ELR (cell line): ENCODE measurements around the gene ANO1.

Experiments used
- DNase-seq: peaks from one replicate; pipeline ENCODE4 v3.0.0-alpha.2; 2015; ENCODE audit warnings: low read depth

ANO1 gene

GRCh38 chr11:70164705-70165104, 86.6 kb downstream of the ANO1 start:
- DNase-seq = no peak

- no peak for DNase-seq
Measured at GRCh38 chr11:70167120-70167519, 89.0 kb downstream of the ANO1 start.

- DNase-seq = no peak
Measured at GRCh38 chr11:70167723-70168404, 89.7 kb downstream of the ANO1 start.

GRCh38 chr11:70168405-70168754, 90.3 kb downstream of the ANO1 start:
- DNase-seq = no peak

- no peak for DNase-seq
Measured at GRCh38 chr11:70169127-70169526, 91.0 kb downstream of the ANO1 start.

GRCh38 chr11:70169632-70170031, 91.5 kb downstream of the ANO1 start:
- no peak for DNase-seq

GRCh38 chr11:70170596-70171210, 92.6 kb downstream of the ANO1 start:
- DNase-seq = no peak

- DNase-seq = peak; percentile 12
Measured at GRCh38 chr11:70173018-70173417, 94.9 kb downstream of the ANO1 start.

GRCh38 chr11:70174547-70175235, 96.6 kb downstream of the ANO1 start:
- DNase-seq = no peak

- no peak for DNase-seq
Measured at GRCh38 chr11:70175236-70175698, 97.2 kb downstream of the ANO1 start.

GRCh38 chr11:70176940-70177689, 99.0 kb downstream of the ANO1 start:
- peak; percentile 27 for DNase-seq

- DNase-seq = no peak
Measured at GRCh38 chr11:70180906-70181305, 102.8 kb downstream of the ANO1 start.

GRCh38 chr11:70182266-70182665, 104.1 kb downstream of the ANO1 start:
- DNase-seq = no peak

GRCh38 chr11:70183032-70183431, 104.9 kb downstream of the ANO1 start:
- DNase-seq = no peak

GRCh38 chr11:70183483-70184176, 105.5 kb downstream of the ANO1 start:
- DNase-seq = no peak

GRCh38 chr11:70184396-70184795, 106.3 kb downstream of the ANO1 start:
- DNase-seq = no peak

- no peak for DNase-seq
Measured at GRCh38 chr11:70185348-70186055, 107.4 kb downstream of the ANO1 start.

GRCh38 chr11:70186420-70186819, 108.3 kb downstream of the ANO1 start:
- DNase-seq = no peak

GRCh38 chr11:70186936-70187335, 108.8 kb downstream of the ANO1 start:
- no peak for DNase-seq

- no peak for DNase-seq
Measured at GRCh38 chr11:70187771-70188170, 109.7 kb downstream of the ANO1 start.

- no peak for DNase-seq
Measured at GRCh38 chr11:70189622-70190021, 111.5 kb downstream of the ANO1 start.
